Measurements from ENCODE around the gene NFE2L1.
"Not testable (repeated sequence)": the region's sequence is repeated elsewhere in the genome, so short reads cannot be mapped to it uniquely, and the experiment has no call there.

The NFE2L1 gene

GRCh38 chr17:48070195-48070594 is 22.0 kb downstream of the NFE2L1 start:
- DNase-seq = no peak

- no peak for DNase-seq
Measured at GRCh38 chr17:48071654-48072053, 23.5 kb downstream of the NFE2L1 start.

- DNase-seq = not testable (repeated sequence)
Measured at GRCh38 chr17:48072811-48073210, 24.7 kb downstream of the NFE2L1 start.

GRCh38 chr17:48073566-48074094 is 25.5 kb downstream of the NFE2L1 start:
- not testable (repeated sequence) for DNase-seq

- no peak for DNase-seq
Measured at GRCh38 chr17:48074322-48075081, 26.3 kb downstream of the NFE2L1 start.

- DNase-seq = not testable (repeated sequence)
Measured at GRCh38 chr17:48077152-48077551, 29.0 kb downstream of the NFE2L1 start.

- no peak for DNase-seq
Measured at GRCh38 chr17:48081858-48082257, 33.7 kb downstream of the NFE2L1 start.

GRCh38 chr17:48084932-48085331 is 36.8 kb downstream of the NFE2L1 start:
- no peak for DNase-seq

- no peak for DNase-seq
Measured at GRCh38 chr17:48093341-48094045, 45.3 kb downstream of the NFE2L1 start.

GRCh38 chr17:48095611-48096010 is 47.5 kb downstream of the NFE2L1 start:
- no peak for DNase-seq

- no peak for DNase-seq
Measured at GRCh38 chr17:48100160-48100559, 52.0 kb downstream of the NFE2L1 start.

GRCh38 chr17:48100591-48101011 is 52.4 kb downstream of the NFE2L1 start:
- DNase-seq = no peak

- peak; percentile 83 for DNase-seq
Measured at GRCh38 chr17:48101012-48101720, 53.0 kb downstream of the NFE2L1 start, which contains the start of gene CBX1. Gene CBX1, minus strand, starts transcription at chr17:48101478. Its CDS starts 24,474 bp downstream, at chr17:48077004.

- DNase-seq = no peak
Measured at GRCh38 chr17:48102043-48102750, 54.0 kb downstream of the NFE2L1 start.

GRCh38 chr17:48102798-48103715 is 54.9 kb downstream of the NFE2L1 start:
- no peak for DNase-seq

- DNase-seq = no peak
Measured at GRCh38 chr17:48104440-48104839, 56.3 kb downstream of the NFE2L1 start.

GRCh38 chr17:48106802-48107136 is 58.6 kb downstream of the NFE2L1 start:
- no peak for DNase-seq

- DNase-seq = peak; percentile 71
Measured at GRCh38 chr17:48107137-48108055, 59.2 kb downstream of the NFE2L1 start, which contains the start of gene SNX11. Gene SNX11, plus strand, starts transcription at chr17:48107766. Its CDS starts 4,278 bp downstream, at chr17:48112044.

- DNase-seq = no peak
Measured at GRCh38 chr17:48110761-48111160, 62.6 kb downstream of the NFE2L1 start.
